ENCODE results near the gene LMNB1.
"Not testable (repeated sequence)": the region's sequence is repeated elsewhere in the genome, so short reads cannot be mapped to it uniquely, and the experiment has no call there.

LMNB1 gene

GRCh38 chr5:126813799-126814198 is 36.9 kb downstream of the LMNB1 start:
- H3K4me3 ChIP-seq (ENCODE audit: low read length); DNase-seq (ENCODE audit: low read depth, low spot score): not testable (repeated sequence)

GRCh38 chr5:126814721-126815404 is 37.9 kb downstream of the LMNB1 start:
- no peak overlapping the region for H3K4me3 ChIP-seq (ENCODE audit: low read length)
- DNase-seq (ENCODE audit: low read depth, low spot score): no peak

- H3K4me3 ChIP-seq (ENCODE audit: low read length): no peak overlapping the region
- no peak for DNase-seq (ENCODE audit: low read depth, low spot score)
Measured at GRCh38 chr5:126816649-126817048, 39.7 kb downstream of the LMNB1 start.

GRCh38 chr5:126818736-126819135 is 41.8 kb downstream of the LMNB1 start:
- no peak overlapping the region for H3K4me3 ChIP-seq (ENCODE audit: low read length)
- DNase-seq (ENCODE audit: low read depth, low spot score): no peak

- no peak overlapping the region for H3K4me3 ChIP-seq (ENCODE audit: low read length)
Measured at GRCh38 chr5:126819253-126819652, 42.3 kb downstream of the LMNB1 start.

GRCh38 chr5:126826619-126827215 is 49.8 kb downstream of the LMNB1 start:
- no peak for DNase-seq (ENCODE audit: low read depth, low spot score)
- H3K4me3 ChIP-seq (ENCODE audit: low read length): no peak overlapping the region

More at GRCh38 chr5:126819253-126819652, 42.3 kb downstream of the LMNB1 start:
- DNase-seq (ENCODE audit: low read depth, low spot score): no peak

GRCh38 chr5:126829098-126829497 is 52.2 kb downstream of the LMNB1 start:
- H3K4me3 ChIP-seq (ENCODE audit: low read length): no peak overlapping the region
- no peak for DNase-seq (ENCODE audit: low read depth, low spot score)

GRCh38 chr5:126830061-126830460 is 53.1 kb downstream of the LMNB1 start:
- no peak overlapping the region for H3K4me3 ChIP-seq (ENCODE audit: low read length)
- DNase-seq (ENCODE audit: low read depth, low spot score): no peak

GRCh38 chr5:126831156-126831555 is 54.2 kb downstream of the LMNB1 start:
- no peak for DNase-seq (ENCODE audit: low read depth, low spot score)
- no peak overlapping the region for H3K4me3 ChIP-seq (ENCODE audit: low read length)

- no peak for DNase-seq (ENCODE audit: low read depth, low spot score)
- H3K4me3 ChIP-seq (ENCODE audit: low read length): no peak overlapping the region
Measured at GRCh38 chr5:126836778-126837177, 59.8 kb downstream of the LMNB1 start.

GRCh38 chr5:126837242-126837641 is 60.3 kb downstream of the LMNB1 start:
- H3K4me3 ChIP-seq (ENCODE audit: low read length): no peak overlapping the region
- no peak for DNase-seq (ENCODE audit: low read depth, low spot score)

GRCh38 chr5:126837906-126838539 is 61.1 kb downstream of the LMNB1 start:
- no peak overlapping the region for H3K4me3 ChIP-seq (ENCODE audit: low read length)
- DNase-seq (ENCODE audit: low read depth, low spot score): no peak

- not testable (repeated sequence) for DNase-seq (ENCODE audit: low read depth, low spot score); H3K4me3 ChIP-seq (ENCODE audit: low read length)
Measured at GRCh38 chr5:126839407-126839806, 62.5 kb downstream of the LMNB1 start.

GRCh38 chr5:126843375-126843774 is 66.4 kb downstream of the LMNB1 start:
- DNase-seq (ENCODE audit: low read depth, low spot score); H3K4me3 ChIP-seq (ENCODE audit: low read length): not testable (repeated sequence)

- DNase-seq (ENCODE audit: low read depth, low spot score); H3K4me3 ChIP-seq (ENCODE audit: low read length): not testable (repeated sequence)
Measured at GRCh38 chr5:126845470-126846070, 68.6 kb downstream of the LMNB1 start.

- H3K4me3 ChIP-seq (ENCODE audit: low read length): no peak overlapping the region
- DNase-seq (ENCODE audit: low read depth, low spot score): no peak
Measured at GRCh38 chr5:126846344-126846743, 69.4 kb downstream of the LMNB1 start.

- DNase-seq (ENCODE audit: low read depth, low spot score): no peak
- H3K4me3 ChIP-seq (ENCODE audit: low read length): no peak overlapping the region
Measured at GRCh38 chr5:126846744-126847455, 70.0 kb downstream of the LMNB1 start.

GRCh38 chr5:126847456-126847820 is 70.5 kb downstream of the LMNB1 start:
- no peak for DNase-seq (ENCODE audit: low read depth, low spot score)
- no peak overlapping the region for H3K4me3 ChIP-seq (ENCODE audit: low read length)

- no peak overlapping the region for H3K4me3 ChIP-seq (ENCODE audit: low read length)
- DNase-seq (ENCODE audit: low read depth, low spot score): no peak
Measured at GRCh38 chr5:126847826-126848251, 70.9 kb downstream of the LMNB1 start.
